ENCODE data around the gene KXD1. TPM values are rescaled to one million over a fixed set of nuclear protein-coding genes. Genes with fewer than 3 reads are reported as not detected.

Gene KXD1
- total RNA-seq, 2 donors from 2014 or later: 108 to 115 TPM

- H3K27me3 Mint-ChIP-seq (ENCODE audit: insufficient read depth): no peaks in the 10 kb centered on the region
- H3K4me3 Mint-ChIP-seq: no peak overlapping the region
- H3K27ac Mint-ChIP-seq: no peak overlapping the region
- Histone ChIP-seq H3K4me1 (ENCODE audit: control insufficient read depth, insufficient read depth, low read length) (no peaks in the 10 kb centered on the region), H3K9me3 (ENCODE audit: control insufficient read depth, low read length) (no peaks in the 10 kb centered on the region), H3K27me3 (ENCODE audit: control insufficient read depth, insufficient read depth, low read length, poor library complexity, severe bottlenecking) (no peaks in the 10 kb centered on the region), H3K9ac (ENCODE audit: extremely low read depth, low read length, poor library complexity, severe bottlenecking) (no peak overlapping the region), H3K36me3 (ENCODE audit: control insufficient read depth, insufficient read depth, low read length) (peaks cover 59% of the 10 kb centered on the region), H3K27ac (ENCODE audit: low read depth, low read length) (no peak overlapping the region), H3K4me3 (ENCODE audit: low read length) (no peak overlapping the region)
- H3K4me1 Mint-ChIP-seq: no peaks in the 10 kb centered on the region
- H3K9me3 Mint-ChIP-seq: no peaks in the 10 kb centered on the region
- WGBS, 2 experiments (ENCODE audit: insufficient coverage in 1 of 2, insufficient read length in 1 of 2): 94 to 98% methylated on average over 4 to 10 of the region's 10 CpGs
- peaks cover 76% of the 10 kb centered on the region for H3K36me3 Mint-ChIP-seq (ENCODE audit: low read depth)
- no peak for DNase-seq
- TF ChIP-seq, protein P1, sequence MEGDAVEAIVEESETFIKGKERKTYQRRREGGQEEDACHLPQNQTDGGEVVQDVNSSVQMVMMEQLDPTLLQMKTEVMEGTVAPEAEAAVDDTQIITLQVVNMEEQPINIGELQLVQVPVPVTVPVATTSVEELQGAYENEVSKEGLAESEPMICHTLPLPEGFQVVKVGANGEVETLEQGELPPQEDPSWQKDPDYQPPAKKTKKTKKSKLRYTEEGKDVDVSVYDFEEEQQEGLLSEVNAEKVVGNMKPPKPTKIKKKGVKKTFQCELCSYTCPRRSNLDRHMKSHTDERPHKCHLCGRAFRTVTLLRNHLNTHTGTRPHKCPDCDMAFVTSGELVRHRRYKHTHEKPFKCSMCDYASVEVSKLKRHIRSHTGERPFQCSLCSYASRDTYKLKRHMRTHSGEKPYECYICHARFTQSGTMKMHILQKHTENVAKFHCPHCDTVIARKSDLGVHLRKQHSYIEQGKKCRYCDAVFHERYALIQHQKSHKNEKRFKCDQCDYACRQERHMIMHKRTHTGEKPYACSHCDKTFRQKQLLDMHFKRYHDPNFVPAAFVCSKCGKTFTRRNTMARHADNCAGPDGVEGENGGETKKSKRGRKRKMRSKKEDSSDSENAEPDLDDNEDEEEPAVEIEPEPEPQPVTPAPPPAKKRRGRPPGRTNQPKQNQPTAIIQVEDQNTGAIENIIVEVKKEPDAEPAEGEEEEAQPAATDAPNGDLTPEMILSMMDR (conservative IDR thresholded peaks at IDR 0.05): no peak
These were observed 21.2 kb upstream of the KXD1 start for GRCh38 chr19:18536475-18536874.

DNA sequence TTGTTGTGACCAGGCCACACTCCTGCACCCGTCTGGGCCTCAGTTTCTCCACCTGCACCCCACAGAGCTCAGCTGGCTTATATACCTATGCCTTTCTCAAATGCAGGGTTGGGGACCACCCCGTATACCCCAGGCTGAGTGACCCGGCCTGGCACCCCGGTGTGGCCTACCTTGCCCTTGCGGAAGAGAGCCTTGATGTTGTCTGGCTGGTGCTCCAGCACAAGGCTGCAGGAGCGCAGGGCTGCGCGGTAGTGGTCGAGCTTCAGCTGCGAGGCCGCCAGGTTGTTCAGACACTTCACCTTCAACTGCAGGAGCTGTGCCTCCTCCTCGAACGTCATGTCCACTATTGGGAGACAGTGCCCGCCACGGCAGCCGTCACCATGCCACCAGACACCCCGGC, 20.2 kb upstream of the KXD1 start:
- H3K27me3 Mint-ChIP-seq (ENCODE audit: insufficient read depth): no peaks in the 10 kb centered on the region
- TF ChIP-seq, protein P1 (conservative IDR thresholded peaks at IDR 0.05): no peak

GRCh38 chr19:18538115-18538514, 19.6 kb upstream of the KXD1 start:
- peaks cover 66% of the 10 kb centered on the region for H3K36me3 Mint-ChIP-seq (ENCODE audit: low read depth)
- no peak overlapping the region for H3K9ac ChIP-seq (ENCODE audit: extremely low read depth, low read length, poor library complexity, severe bottlenecking)
- H3K9me3 Mint-ChIP-seq: no peaks in the 10 kb centered on the region
- TF ChIP-seq, protein P1 (conservative IDR thresholded peaks at IDR 0.05): no peak
- H3K27ac ChIP-seq (ENCODE audit: low read depth, low read length): no peak overlapping the region
- H3K4me3 Mint-ChIP-seq: no peak overlapping the region
- H3K4me3 ChIP-seq (ENCODE audit: low read length): no peak overlapping the region
- H3K4me1 ChIP-seq (ENCODE audit: control insufficient read depth, insufficient read depth, low read length): no peaks in the 10 kb centered on the region
- no peaks in the 10 kb centered on the region for H3K27me3 ChIP-seq (ENCODE audit: control insufficient read depth, insufficient read depth, low read length, poor library complexity, severe bottlenecking)
- DNase-seq: no peak
- H3K36me3 ChIP-seq (ENCODE audit: control insufficient read depth, insufficient read depth, low read length): peaks cover 54% of the 10 kb centered on the region
- WGBS, 2 experiments (ENCODE audit: insufficient coverage in 1 of 2, insufficient read length in 1 of 2): 96 to 98% methylated on average over 22 of the region's 22 CpGs
- H3K27me3 Mint-ChIP-seq (ENCODE audit: insufficient read depth): no peaks in the 10 kb centered on the region
- no peak overlapping the region for H3K27ac Mint-ChIP-seq
- peaks cover 4% of the 10 kb centered on the region for H3K4me1 Mint-ChIP-seq
- H3K9me3 ChIP-seq (ENCODE audit: control insufficient read depth, low read length): no peaks in the 10 kb centered on the region

More for the DNA sequence above, 20.2 kb upstream of the KXD1 start:
- peaks cover 72% of the 10 kb centered on the region for H3K36me3 Mint-ChIP-seq (ENCODE audit: low read depth)
- DNase-seq: no peak
- H3K4me1 Mint-ChIP-seq: peaks cover 1% of the 10 kb centered on the region
- Histone ChIP-seq H3K27ac (ENCODE audit: low read depth, low read length) (no peak overlapping the region), H3K9ac (ENCODE audit: extremely low read depth, low read length, poor library complexity, severe bottlenecking) (no peak overlapping the region), H3K27me3 (ENCODE audit: control insufficient read depth, insufficient read depth, low read length, poor library complexity, severe bottlenecking) (no peaks in the 10 kb centered on the region), H3K36me3 (ENCODE audit: control insufficient read depth, insufficient read depth, low read length) (peaks cover 60% of the 10 kb centered on the region), H3K9me3 (ENCODE audit: control insufficient read depth, low read length) (no peaks in the 10 kb centered on the region), H3K4me3 (ENCODE audit: low read length) (no peak overlapping the region), H3K4me1 (ENCODE audit: control insufficient read depth, insufficient read depth, low read length) (no peaks in the 10 kb centered on the region)
- H3K27ac Mint-ChIP-seq: no peak overlapping the region
- no peak overlapping the region for H3K4me3 Mint-ChIP-seq
- 93 to 94% methylated on average over 13 to 17 of the region's 17 CpGs for WGBS, 2 experiments (ENCODE audit: insufficient coverage in 1 of 2, insufficient read length in 1 of 2)
- no peaks in the 10 kb centered on the region for H3K9me3 Mint-ChIP-seq

All from endodermal cell (in vitro differentiated cells).